IMR-90 (cell line): Measurements from ENCODE around the gene FBXL16. TPM values are rescaled to one million over a fixed set of nuclear protein-coding genes. Genes with fewer than 3 reads are reported as not detected.
A peak's percentile ranks its signal among the peaks of the same experiment; 100 is the strongest.

Experiments used
- ATAC-seq: fragments of 200-7000 bp; cut with Tn5 transposase; 2 replicates; pipeline ENCODE4 v1.9.1; 2020; ENCODE audit warnings: low read depth, mild to moderate bottlenecking, moderate library complexity
- BruUV-seq: library from RNA; stranded (reverse); fragments of 400-500 nt; replicated peaks from 2 replicates; lab custom pipeline; 2021; lab: Mats Ljungman, UMichigan
- CTCF ChIA-PET: fragments of 300-600 bp; formaldehyde crosslinking; extraction: SDS; loops from one replicate; lab custom pipeline; 2021; ENCODE audit warnings: antibody characterized with exemption; lab: Yijun Ruan, JAX
- POLR2A ChIA-PET: fragments of 300-600 bp; sonication (Branson Sonifier 250); formaldehyde crosslinking; loops from one replicate; lab custom pipeline; 2022; ENCODE audit warnings: antibody characterized with exemption; ENCODE audit not compliant: unreplicated experiment; lab: Charles Lee
- DNase-seq: peaks from one replicate; pipeline ENCODE4 v3.0.0; 2013
- H2AFZ ChIP-seq: replicated peaks from 2 replicates; pipeline ENCODE3; 2013; ENCODE audit warnings: low read length, mild to moderate bottlenecking; ENCODE audit not compliant: poor library complexity
- H2AK5ac ChIP-seq: 2 replicates; pipeline ENCODE4 v1.6.1; 2013; ENCODE audit warnings: low read depth, low read length, inconsistent platforms
- H2AK9ac ChIP-seq: replicated peaks from 2 replicates; pipeline ENCODE3; 2013; ENCODE audit warnings: mild to moderate bottlenecking, low read depth, low read length, moderate library complexity; ENCODE audit not compliant: poor library complexity
- H2BK120ac ChIP-seq: 2 replicates; pipeline ENCODE4 v1.6.1; 2013; ENCODE audit warnings: low read depth, low read length, inconsistent platforms
- H2BK15ac ChIP-seq: 3 replicates; pipeline ENCODE4 v1.6.1; 2013; ENCODE audit warnings: low read depth, low read length, inconsistent platforms
- H2BK20ac ChIP-seq: 2 replicates; pipeline ENCODE4 v1.6.1; 2013; ENCODE audit warnings: low read depth, mild to moderate bottlenecking, inconsistent platforms, low read length, moderate library complexity
- H2BK5ac ChIP-seq: 2 replicates; pipeline ENCODE4 v1.6.1; 2013; ENCODE audit warnings: mild to moderate bottlenecking, low read depth, low read length, inconsistent platforms; ENCODE audit not compliant: poor library complexity, severe bottlenecking
- H3K14ac ChIP-seq: replicated peaks from 2 replicates; pipeline ENCODE4 v1.6.1; 2013; ENCODE audit warnings: low read depth, low read length, inconsistent platforms
- H3K18ac ChIP-seq: 2 replicates; pipeline ENCODE4 v1.6.1; 2013; ENCODE audit warnings: low read depth, low read length, control low read depth
- H3K23ac ChIP-seq: 2 replicates; pipeline ENCODE4 v1.6.1; 2013; ENCODE audit warnings: low read depth, low read length, inconsistent platforms
- H3K27ac ChIP-seq: 2 replicates; pipeline ENCODE4 v1.5.1; 2013; ENCODE audit warnings: mild to moderate bottlenecking, control low read depth, low read length; ENCODE audit not compliant: insufficient read depth
- H3K27me3 ChIP-seq: 2 replicates; pipeline ENCODE4 v1.6.1; 2013; ENCODE audit warnings: low read length; ENCODE audit not compliant: control insufficient read depth, insufficient read depth
- H3K36me3 ChIP-seq: 2 replicates; pipeline ENCODE4 v1.6.1; 2013; ENCODE audit warnings: low read length, mixed read lengths; ENCODE audit not compliant: control insufficient read depth, insufficient read depth
- H3K4ac ChIP-seq: 2 replicates; pipeline ENCODE4 v1.6.1; 2013; ENCODE audit warnings: low read depth, low read length, inconsistent platforms
- H3K4me1 ChIP-seq: 2 replicates; pipeline ENCODE4 v1.6.1; 2013; ENCODE audit warnings: low read length, mixed read lengths; ENCODE audit not compliant: control insufficient read depth, insufficient read depth
- H3K4me2 ChIP-seq: 2 replicates; pipeline ENCODE4 v1.6.1; 2013; ENCODE audit warnings: low read depth, mild to moderate bottlenecking, control low read depth, low read length, moderate library complexity
- H3K4me3 ChIP-seq: 2 replicates; pipeline ENCODE4 v1.5.1; 2013; ENCODE audit warnings: low read depth, mild to moderate bottlenecking, control low read depth, low read length, moderate library complexity; ENCODE audit not compliant: insufficient read depth
- H3K56ac ChIP-seq: 2 replicates; pipeline ENCODE4 v1.6.1; 2013; ENCODE audit warnings: low read length, inconsistent platforms; ENCODE audit not compliant: insufficient read depth; ENCODE audit errors: extremely low read depth
- H3K79me1 ChIP-seq, 2 experiments: 2 replicates each; pipeline ENCODE4 v1.6.1; 2013; ENCODE audit warnings: low read length in 2 of 2, inconsistent platforms in 1 of 2, low read depth in 1 of 2
- H3K9ac ChIP-seq: 2 replicates; pipeline ENCODE4 v1.6.1; 2013; ENCODE audit warnings: low read depth, low read length, control low read depth
- H3K9me1 ChIP-seq: 2 replicates; pipeline ENCODE4 v1.6.1; 2013; ENCODE audit warnings: low read length, inconsistent platforms; ENCODE audit not compliant: insufficient read depth
- H3K9me3 ChIP-seq: 2 replicates; pipeline ENCODE4 v1.6.1; 2013; ENCODE audit warnings: low read length; ENCODE audit not compliant: control insufficient read depth, insufficient read depth
- H4K20me1 ChIP-seq: 2 replicates; pipeline ENCODE4 v1.6.1; 2013; ENCODE audit warnings: low read length, inconsistent platforms; ENCODE audit not compliant: insufficient read depth
- H4K5ac ChIP-seq: 2 replicates; pipeline ENCODE4 v1.6.1; 2013; ENCODE audit warnings: mild to moderate bottlenecking, low read depth, low read length, control low read depth
- H4K8ac ChIP-seq, 2 experiments: 2 replicates each; pipeline ENCODE4 v1.6.1; 2013; ENCODE audit warnings: low read depth in 2 of 2, low read length in 2 of 2, control low read depth in 1 of 2, inconsistent platforms in 1 of 2
- H4K91ac ChIP-seq: 2 replicates; pipeline ENCODE4 v1.6.1; 2013; ENCODE audit warnings: low read depth, low read length, inconsistent platforms; ENCODE audit not compliant: insufficient read depth
- BHLHE40 ChIP-seq: fragments of 150-350 bp; IDR thresholded peaks from 2 replicates; pipeline ENCODE4 v1.6.1; 2016; ENCODE audit warnings: mild to moderate bottlenecking, low read depth, low read length
- MXI1 ChIP-seq: IDR thresholded peaks from 2 replicates; pipeline ENCODE4 v1.6.1; 2012; ENCODE audit warnings: low read depth, mild to moderate bottlenecking, low read length, moderate library complexity, borderline replicate concordance
- WGBS, 2 experiments: methylation state at CpG; one replicate each; pipeline versions ENCODE4 v1.1.5 to v1.1.7; 2013; ENCODE audit warnings: missing lambda C conversion rate in 2 of 2; ENCODE audit not compliant: insufficient read length in 1 of 2; ENCODE audit errors: extremely low coverage in 2 of 2; 5-methylcytosine and 5-hydroxymethylcytosine counted together
- dilution Hi-C: fragments of 300-500 bp; cut with HindIII; formaldehyde crosslinking; loops from one replicate; pipeline ENCODE4 v1.14.3; 2018; ENCODE audit warnings: low sequenced_read_pairs; ENCODE audit not compliant: unreplicated experiment
- in situ Hi-C: fragments of 300-500 bp; cut with MboI; formaldehyde crosslinking; loops from 3 replicates; pipeline ENCODE4 v1.14.3; 2019; ENCODE audit warnings: low sequenced_read_pairs, inconsistent platforms, mixed read lengths
- intact Hi-C: fragments of 100-400 bp; cut with micrococcal nuclease; formaldehyde crosslinking; loops from 2 replicates; pipeline ENCODE4 v1.10.0; 2022
- polyA plus RNA-seq, 3 experiments: library from polyadenylated mRNA; depleted of rRNA; stranded (reverse); fragments of >200 nt; gene quantifications; 2 replicates each; pipeline ENCODE4 v1.2.3, GENCODE V29; 2012; ENCODE audit warnings: low replicate concordance in 1 of 3
- total RNA-seq: library from RNA; depleted of rRNA; stranded (reverse); fragments of >200 nt; gene quantifications from 2 replicates; pipeline ENCODE4 v1.2.3, GENCODE V29; 2012

FBXL16 gene
- total and polyA plus RNA-seq, 2 of the 4 experiments (the other 2 are of a cell fraction), result 0.18 to 2.2 TPM

- Histone ChIP-seq H2AFZ (no peak overlapping the region), H3K4me3 (no peak overlapping the region), H3K9me1 (no peaks in the 10 kb centered on the region), H3K4me1 (no peaks in the 10 kb centered on the region), H3K27me3 (peaks cover 69% of the 10 kb centered on the region), H2BK15ac (no peak overlapping the region), H3K36me3 (no peaks in the 10 kb centered on the region), H2AK9ac (no peak overlapping the region), H2BK120ac (no peak overlapping the region), H3K9me3 (no peaks in the 10 kb centered on the region), H4K91ac (no peak overlapping the region), H3K9ac (no peak overlapping the region), H2AK5ac (no peak overlapping the region), H3K14ac (no peak overlapping the region), H4K20me1 (peaks cover 5% of the 10 kb centered on the region), H2BK5ac (no peak overlapping the region), H3K23ac (no peak overlapping the region), H3K4me2 (no peak overlapping the region), H4K5ac (no peak overlapping the region), H4K8ac (no peak overlapping the region), H3K4ac (no peak overlapping the region), H3K79me1 (no peaks in the 10 kb centered on the region), H3K18ac (no peak overlapping the region), H3K27ac (no peak overlapping the region), H3K56ac (no peak overlapping the region), H2BK20ac (no peak overlapping the region)
- in situ Hi-C loops, result loop anchor here (25.0 kb wide), 1 partner anchor 361 kb away; the partner anchor contains the start of gene SSTR5
- no TSS peak for BruUV-seq
- ATAC-seq, result peak; percentile 88
- POLR2A ChIA-PET, result no interaction called here
- 6% methylated on average over 36 of the region's 76 CpGs; no CpG with 5 or more reads in 1 of the 2 experiments for WGBS, 2 experiments
- TF ChIP-seq MXI1 (peak; percentile 42; the same call in 1 of the 2 replicates), BHLHE40 (no peak)
- dilution Hi-C loops, result no loop called here
- CTCF ChIA-PET, result interaction anchor here (0.6 kb wide), 1 partner anchor 1194 kb away, joined by 3 read pairs; no protein-coding TSS in a partner anchor
- intact Hi-C loops, result no loop called here
- no peak for DNase-seq
Observed at GRCh38 chr16:700684-701584, 4.7 kb downstream of the FBXL16 start.
